OCI-LY1 (cell line): ENCODE measurements around the gene CNBD2.

Source experiments
- H2AFZ ChIP-seq: fragments of 200-600 bp; sonication (generic), shearing (Covaris generic); 2 replicates; pipeline ENCODE4 v1.6.0; 2014; ENCODE audit warnings: antibody characterized with exemption, mild to moderate bottlenecking, low read length
- H3F3A ChIP-seq: fragments of 200-600 bp; sonication (generic), shearing (Covaris generic); 2 replicates; pipeline ENCODE4 v1.6.0; 2014; ENCODE audit warnings: mild to moderate bottlenecking, antibody characterized with exemption, low read length, moderate library complexity; ENCODE audit not compliant: insufficient read depth
- H3K27ac ChIP-seq: fragments of 200-600 bp; sonication (generic); 2 replicates; pipeline ENCODE4 v1.5.1; 2014; ENCODE audit warnings: low read length, mixed run types, mild to moderate bottlenecking, low read depth; ENCODE audit not compliant: poor library complexity, severe bottlenecking
- H3K27me3 ChIP-seq: fragments of 200-600 bp; sonication (generic); 2 replicates; pipeline ENCODE4 v1.6.0; 2014; ENCODE audit warnings: antibody characterized with exemption, mild to moderate bottlenecking, low read length, moderate library complexity; ENCODE audit not compliant: insufficient read depth
- H3K36me3 ChIP-seq: fragments of 200-600 bp; sonication (generic); 2 replicates; pipeline ENCODE4 v1.6.1; 2014; ENCODE audit warnings: mild to moderate bottlenecking, antibody characterized with exemption, low read length, moderate library complexity, mixed read lengths; ENCODE audit not compliant: insufficient read depth
- H3K4me1 ChIP-seq: fragments of 200-600 bp; sonication (generic); 2 replicates; pipeline ENCODE4 v1.5.1; 2014; ENCODE audit warnings: mild to moderate bottlenecking, low read length, moderate library complexity; ENCODE audit not compliant: insufficient read depth, severe bottlenecking
- H3K4me2 ChIP-seq: fragments of 200-600 bp; sonication (generic), shearing (Covaris generic); 2 replicates; pipeline ENCODE4 v1.6.1; 2014; ENCODE audit warnings: low read length
- H3K4me3 ChIP-seq: fragments of 200-600 bp; sonication (generic); 2 replicates; pipeline ENCODE4 v1.5.1; 2014; ENCODE audit warnings: low read length, low read depth, mild to moderate bottlenecking, mixed read lengths; ENCODE audit not compliant: poor library complexity, severe bottlenecking
- H3K79me2 ChIP-seq: fragments of 200-600 bp; shearing (Covaris generic); 2 replicates; pipeline ENCODE4 v1.6.1; 2016; ENCODE audit warnings: mixed run types, low read length, mixed read lengths; ENCODE audit not compliant: insufficient read depth
- H3K9ac ChIP-seq: fragments of 200-600 bp; sonication (generic), shearing (Covaris generic); 2 replicates; pipeline ENCODE4 v1.6.1; 2014; ENCODE audit warnings: mild to moderate bottlenecking, low read length, mixed read lengths
- H3K9me2 ChIP-seq: fragments of 200-600 bp; sonication (generic), shearing (Covaris generic); 2 replicates; pipeline ENCODE4 v1.6.1; 2014; ENCODE audit warnings: low read depth, mild to moderate bottlenecking, low read length, mixed read lengths
- H3K9me3 ChIP-seq: fragments of 200-600 bp; shearing (Covaris generic); 2 replicates; pipeline ENCODE4 v1.6.1; 2014; ENCODE audit warnings: low read length, mixed read lengths
- H4K20me1 ChIP-seq: fragments of 200-600 bp; sonication (generic), shearing (Covaris generic); 2 replicates; pipeline ENCODE4 v1.6.0; 2016; ENCODE audit warnings: mild to moderate bottlenecking, low read length; ENCODE audit not compliant: insufficient read depth
- CTCF ChIP-seq: fragments of 200-600 bp; sonication (generic), shearing (Covaris generic); IDR thresholded peaks from 2 replicates; pipeline ENCODE4 v1.5.1; 2017; ENCODE audit warnings: mild to moderate bottlenecking, antibody characterized with exemption, low read length, moderate library complexity, mixed read lengths
- EZH2 ChIP-seq: fragments of 200-600 bp; sonication (generic), shearing (Covaris generic); IDR thresholded peaks from 2 replicates; pipeline ENCODE4 v1.8.0; 2017; ENCODE audit warnings: borderline replicate concordance, mixed run types, mild to moderate bottlenecking, antibody characterized with exemption, low read length, moderate library complexity, mixed read lengths

Gene CNBD2

GRCh38 chr20:35981969-35982368 is 13.6 kb downstream of the CNBD2 start:
- Histone ChIP-seq H3K27ac (no peak overlapping the region), H4K20me1 (no peaks in the 10 kb centered on the region), H3K27me3 (no peaks in the 10 kb centered on the region), H2AFZ (no peak overlapping the region), H3K4me2 (no peak overlapping the region), H3K79me2 (no peaks in the 10 kb centered on the region), H3K9ac (no peak overlapping the region), H3K9me2 (no peaks in the 10 kb centered on the region), H3K9me3 (no peaks in the 10 kb centered on the region), H3K4me3 (no peak overlapping the region), H3F3A (no peaks in the 10 kb centered on the region), H3K4me1 (peaks cover 8% of the 10 kb centered on the region), H3K36me3 (no peaks in the 10 kb centered on the region)
- TF ChIP-seq CTCF (no peak), EZH2 (no peak)

- Histone ChIP-seq H3K4me3 (no peak overlapping the region), H2AFZ (no peak overlapping the region), H3K4me2 (no peak overlapping the region), H3K9me3 (no peaks in the 10 kb centered on the region), H3K79me2 (no peaks in the 10 kb centered on the region), H3K27ac (no peak overlapping the region), H3F3A (no peaks in the 10 kb centered on the region), H4K20me1 (no peaks in the 10 kb centered on the region), H3K27me3 (no peaks in the 10 kb centered on the region), H3K9ac (no peak overlapping the region), H3K9me2 (no peaks in the 10 kb centered on the region), H3K4me1 (no peaks in the 10 kb centered on the region), H3K36me3 (no peaks in the 10 kb centered on the region)
- TF ChIP-seq EZH2 (no peak), CTCF (no peak)
Observed at GRCh38 chr20:35984382-35984781, 16.0 kb downstream of the CNBD2 start.

GRCh38 chr20:35985806-35986205 is 17.4 kb downstream of the CNBD2 start:
- H3K27ac ChIP-seq, result no peak overlapping the region
- no peaks in the 10 kb centered on the region for H3K9me3 ChIP-seq
- TF ChIP-seq EZH2, result no peak
- TF ChIP-seq CTCF, result no peak
- H4K20me1 ChIP-seq, result no peaks in the 10 kb centered on the region
- H3K9ac ChIP-seq, result no peak overlapping the region
- no peaks in the 10 kb centered on the region for H3K4me1 ChIP-seq
- H3K4me2 ChIP-seq, result no peak overlapping the region
- H3K79me2 ChIP-seq, result no peaks in the 10 kb centered on the region
- no peaks in the 10 kb centered on the region for H3K27me3 ChIP-seq
- H3F3A ChIP-seq, result no peaks in the 10 kb centered on the region
- H2AFZ ChIP-seq, result no peak overlapping the region
- H3K36me3 ChIP-seq, result no peaks in the 10 kb centered on the region
- H3K4me3 ChIP-seq, result no peak overlapping the region
- H3K9me2 ChIP-seq, result no peaks in the 10 kb centered on the region
